ENCODE data around the gene XPO5.

XPO5 gene

DNA sequence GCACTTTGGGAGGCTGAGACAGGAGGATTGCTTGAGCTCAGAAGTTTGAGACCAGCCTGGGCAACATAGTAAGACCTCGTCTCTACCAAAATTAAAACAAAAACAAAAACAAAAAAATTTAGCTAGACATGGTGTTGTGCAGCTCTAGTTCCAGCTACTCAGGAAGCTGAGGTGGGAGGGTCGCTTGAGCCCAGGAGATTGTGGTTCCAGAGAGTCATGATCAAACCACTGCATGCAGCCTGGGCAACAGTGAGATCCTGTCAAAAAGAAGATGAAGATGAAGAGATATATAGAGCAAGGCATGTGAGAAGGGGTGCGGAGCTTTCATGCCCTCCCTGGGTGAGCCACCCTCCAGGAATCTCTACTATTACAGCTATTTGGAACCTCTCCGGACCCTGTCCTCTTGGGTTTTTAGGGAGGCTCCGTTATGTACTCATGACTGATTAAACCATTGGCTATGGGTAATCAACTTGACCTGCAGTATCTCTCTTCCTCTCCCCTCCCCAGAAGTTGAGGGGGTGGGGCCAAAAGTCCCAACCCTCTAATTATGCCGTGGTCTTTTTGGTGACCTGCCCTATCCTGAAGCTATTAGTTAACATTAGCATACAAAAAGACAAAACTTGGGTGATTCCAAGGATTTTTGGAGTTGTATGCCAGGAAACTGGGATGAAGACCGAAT is 9.2 kb upstream of the XPO5 start:
- H3K4me3 ChIP-seq (ENCODE audit: low read depth, low read length): no peak overlapping the region
- H3K27ac ChIP-seq (ENCODE audit: low read depth, low read length): no peak overlapping the region
- no peak overlapping the region for H3K4ac ChIP-seq (ENCODE audit: low read depth, low read length)
- H4K12ac ChIP-seq (ENCODE audit: low read depth, low read length): no peak overlapping the region
- peak in 1 of 2 donors; percentile 7 for DNase-seq
- H4K91ac ChIP-seq (ENCODE audit: low read depth, low read length): no peak overlapping the region
- no peak overlapping the region for H3K23ac ChIP-seq (ENCODE audit: low read length)
- no peaks in the 10 kb centered on the region for H3K4me1 ChIP-seq (ENCODE audit: control insufficient read depth in 1 of 2, insufficient read depth in 2 of 2, low read length in 2 of 2)
- H2AK5ac ChIP-seq (ENCODE audit: low read length): no peak overlapping the region
- no peak overlapping the region for H3K18ac ChIP-seq (ENCODE audit: low read length)
- peaks cover 22 to 34% of the 10 kb centered on the region in 2 experiments for H3K36me3 ChIP-seq (ENCODE audit: control insufficient read depth in 1 of 2, insufficient read depth in 2 of 2, low read length in 2 of 2)
- no peak overlapping the region for H2AFZ ChIP-seq (ENCODE audit: insufficient read depth, low read length, poor library complexity)
- WGBS (ENCODE audit: extremely low coverage, insufficient coverage, insufficient read length): no CpG with 5 or more reads among the region's 7 CpGs
- H3K14ac ChIP-seq (ENCODE audit: low read length): no peak overlapping the region
- H3K4me2 ChIP-seq (ENCODE audit: low read length): no peak overlapping the region
- H2BK120ac ChIP-seq (ENCODE audit: insufficient read depth, low read length, poor library complexity): no peak overlapping the region
- H4K8ac ChIP-seq (ENCODE audit: low read depth, low read length): no peak overlapping the region
- no peak overlapping the region for H2BK5ac ChIP-seq (ENCODE audit: low read depth, low read length, poor library complexity)
- no peak overlapping the region for H2BK12ac ChIP-seq (ENCODE audit: low read length)
- H3K27me3 ChIP-seq (ENCODE audit: insufficient read depth, low read length): no peaks in the 10 kb centered on the region
- no peak overlapping the region for H3K9ac ChIP-seq (ENCODE audit: low read length)
- H3K9me3 ChIP-seq (ENCODE audit: insufficient read depth, low read depth, low read length): no peaks in the 10 kb centered on the region
- no peaks in the 10 kb centered on the region for H3K79me1 ChIP-seq (ENCODE audit: low read length)
- no peaks in the 10 kb centered on the region for H3K79me2 ChIP-seq (ENCODE audit: control insufficient read depth, insufficient read depth, low read length, poor library complexity)

DNA sequence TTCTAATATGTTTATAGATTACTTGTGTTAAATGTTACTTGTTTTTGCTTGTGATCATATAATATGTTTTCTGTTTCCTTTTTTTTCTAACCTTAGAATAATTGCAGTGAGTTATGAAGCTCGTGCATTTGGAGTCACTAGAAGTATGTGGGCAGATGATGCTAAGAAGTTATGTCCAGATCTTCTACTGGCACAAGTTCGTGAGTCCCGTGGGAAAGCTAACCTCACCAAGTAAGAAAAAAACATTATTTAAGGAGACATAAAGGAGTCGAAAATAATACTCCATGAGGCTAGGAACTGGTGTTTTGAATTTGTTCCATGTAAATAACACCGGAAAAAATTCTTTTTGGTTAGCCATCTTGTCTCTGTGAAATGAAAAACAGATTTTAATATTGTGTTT is 7.1 kb upstream of the XPO5 start:
- Histone ChIP-seq H3K4me2 (ENCODE audit: low read length) (no peak overlapping the region), H2BK120ac (ENCODE audit: insufficient read depth, low read length, poor library complexity) (no peak overlapping the region), H4K8ac (ENCODE audit: low read depth, low read length) (no peak overlapping the region), H3K4ac (ENCODE audit: low read depth, low read length) (no peak overlapping the region), H2AFZ (ENCODE audit: insufficient read depth, low read length, poor library complexity) (no peak overlapping the region), H3K9ac (ENCODE audit: low read length) (no peak overlapping the region), H3K4me3 (ENCODE audit: low read depth, low read length) (no peak overlapping the region), H3K79me1 (ENCODE audit: low read length) (no peaks in the 10 kb centered on the region), H2BK12ac (ENCODE audit: low read length) (no peak overlapping the region), H3K23ac (ENCODE audit: low read length) (no peak overlapping the region), H3K27me3 (ENCODE audit: insufficient read depth, low read length) (no peaks in the 10 kb centered on the region), H4K12ac (ENCODE audit: low read depth, low read length) (no peak overlapping the region), H3K18ac (ENCODE audit: low read length) (no peak overlapping the region), H2AK5ac (ENCODE audit: low read length) (no peak overlapping the region), H2BK5ac (ENCODE audit: low read depth, low read length, poor library complexity) (no peak overlapping the region), H4K91ac (ENCODE audit: low read depth, low read length) (no peak overlapping the region), H3K14ac (ENCODE audit: low read length) (no peak overlapping the region), H3K4me1 (ENCODE audit: control insufficient read depth in 1 of 2, insufficient read depth in 2 of 2, low read length in 2 of 2) (peaks cover 0 to 3% of the 10 kb centered on the region in 2 experiments), H3K36me3 (ENCODE audit: control insufficient read depth in 1 of 2, insufficient read depth in 2 of 2, low read length in 2 of 2) (peaks cover 23 to 29% of the 10 kb centered on the region in 2 experiments), H3K9me3 (ENCODE audit: insufficient read depth, low read depth, low read length) (no peaks in the 10 kb centered on the region), H3K27ac (ENCODE audit: low read depth, low read length) (no peak overlapping the region), H3K79me2 (ENCODE audit: control insufficient read depth, insufficient read depth, low read length, poor library complexity) (peaks cover under 1% of the 10 kb centered on the region)
- no CpG with 5 or more reads among the region's 5 CpGs for WGBS (ENCODE audit: extremely low coverage, insufficient coverage, insufficient read length)
- no peak for DNase-seq

DNA sequence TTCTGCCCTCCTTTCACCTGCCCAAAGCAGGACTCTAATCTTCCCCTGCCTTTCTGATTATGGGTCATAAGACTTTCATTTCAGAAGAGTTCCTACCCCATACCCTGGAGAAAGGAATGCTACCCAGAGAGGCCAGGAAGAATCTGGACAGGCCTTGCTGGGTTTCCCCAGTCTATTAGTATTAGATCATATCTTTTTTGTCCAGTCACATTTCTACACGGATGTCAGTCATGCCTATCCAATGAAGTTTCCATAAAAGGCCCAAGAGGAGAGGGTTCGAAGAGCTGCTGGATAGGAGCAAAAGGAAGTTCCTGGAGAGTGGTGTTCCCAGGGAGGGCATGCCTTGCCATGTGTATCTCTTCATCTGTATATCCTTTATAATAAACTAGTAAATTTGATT is 3.3 kb upstream of the XPO5 start:
- Histone ChIP-seq H2BK12ac (ENCODE audit: low read length) (no peak overlapping the region), H4K8ac (ENCODE audit: low read depth, low read length) (no peak overlapping the region), H3K4me2 (ENCODE audit: low read length) (no peak overlapping the region), H3K14ac (ENCODE audit: low read length) (no peak overlapping the region), H4K91ac (ENCODE audit: low read depth, low read length) (no peak overlapping the region), H3K9ac (ENCODE audit: low read length) (no peak overlapping the region), H3K27me3 (ENCODE audit: insufficient read depth, low read length) (no peaks in the 10 kb centered on the region), H3K27ac (ENCODE audit: low read depth, low read length) (no peak overlapping the region), H3K79me2 (ENCODE audit: control insufficient read depth, insufficient read depth, low read length, poor library complexity) (peaks cover 16% of the 10 kb centered on the region), H3K4me1 (ENCODE audit: control insufficient read depth in 1 of 2, insufficient read depth in 2 of 2, low read length in 2 of 2) (peaks cover 0 to 3% of the 10 kb centered on the region in 2 experiments), H3K9me3 (ENCODE audit: insufficient read depth, low read depth, low read length) (no peaks in the 10 kb centered on the region), H3K36me3 (ENCODE audit: control insufficient read depth in 1 of 2, insufficient read depth in 2 of 2, low read length in 2 of 2) (peaks cover 11 to 13% of the 10 kb centered on the region in 2 experiments), H4K12ac (ENCODE audit: low read depth, low read length) (no peak overlapping the region), H2AFZ (ENCODE audit: insufficient read depth, low read length, poor library complexity) (no peak overlapping the region), H3K4me3 (ENCODE audit: low read depth, low read length) (no peak overlapping the region), H2BK5ac (ENCODE audit: low read depth, low read length, poor library complexity) (no peak overlapping the region), H2BK120ac (ENCODE audit: insufficient read depth, low read length, poor library complexity) (no peak overlapping the region), H2AK5ac (ENCODE audit: low read length) (no peak overlapping the region), H3K79me1 (ENCODE audit: low read length) (peaks cover 8% of the 10 kb centered on the region), H3K23ac (ENCODE audit: low read length) (no peak overlapping the region), H3K18ac (ENCODE audit: low read length) (no peak overlapping the region), H3K4ac (ENCODE audit: low read depth, low read length) (no peak overlapping the region)
- WGBS (ENCODE audit: extremely low coverage, insufficient coverage, insufficient read length): no CpG with 5 or more reads among the region's 2 CpGs
- peak; percentile 67 to 81 for DNase-seq

DNA sequence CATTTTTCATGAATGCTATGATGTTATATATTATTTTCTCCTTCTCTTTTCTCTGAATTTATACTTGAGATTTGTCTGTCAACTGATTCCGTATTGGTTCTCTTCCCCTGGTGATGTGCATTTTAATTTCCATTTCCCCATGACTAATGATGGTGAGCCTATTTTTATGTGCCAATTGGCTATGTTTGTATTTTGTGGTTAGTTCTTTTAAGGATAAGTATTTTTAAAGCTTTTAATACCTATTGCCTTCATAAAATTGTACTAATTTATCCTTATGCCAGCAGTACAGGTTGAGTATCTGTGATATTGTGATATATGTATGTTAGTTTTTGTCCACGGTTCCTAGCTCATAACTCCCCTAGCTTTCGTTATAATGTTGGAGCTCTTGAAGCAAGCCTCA is 2.9 kb upstream of the XPO5 start:
- Histone ChIP-seq H3K9me3 (ENCODE audit: insufficient read depth, low read depth, low read length) (no peaks in the 10 kb centered on the region), H3K4me1 (ENCODE audit: control insufficient read depth in 1 of 2, insufficient read depth in 2 of 2, low read length in 2 of 2) (peaks cover 0 to 3% of the 10 kb centered on the region in 2 experiments), H4K12ac (ENCODE audit: low read depth, low read length) (no peak overlapping the region), H2BK5ac (ENCODE audit: low read depth, low read length, poor library complexity) (no peak overlapping the region), H2BK120ac (ENCODE audit: insufficient read depth, low read length, poor library complexity) (no peak overlapping the region), H3K9ac (ENCODE audit: low read length) (no peak overlapping the region), H3K4me2 (ENCODE audit: low read length) (no peak overlapping the region), H4K91ac (ENCODE audit: low read depth, low read length) (no peak overlapping the region), H3K79me2 (ENCODE audit: control insufficient read depth, insufficient read depth, low read length, poor library complexity) (peaks cover 16% of the 10 kb centered on the region), H4K8ac (ENCODE audit: low read depth, low read length) (no peak overlapping the region), H3K18ac (ENCODE audit: low read length) (no peak overlapping the region), H2AK5ac (ENCODE audit: low read length) (no peak overlapping the region), H3K27me3 (ENCODE audit: insufficient read depth, low read length) (no peaks in the 10 kb centered on the region), H2AFZ (ENCODE audit: insufficient read depth, low read length, poor library complexity) (no peak overlapping the region), H3K79me1 (ENCODE audit: low read length) (peaks cover 8% of the 10 kb centered on the region), H3K14ac (ENCODE audit: low read length) (no peak overlapping the region), H3K4ac (ENCODE audit: low read depth, low read length) (no peak overlapping the region), H3K36me3 (ENCODE audit: control insufficient read depth in 1 of 2, insufficient read depth in 2 of 2, low read length in 2 of 2) (peaks cover 9 to 11% of the 10 kb centered on the region in 2 experiments), H2BK12ac (ENCODE audit: low read length) (no peak overlapping the region), H3K4me3 (ENCODE audit: low read depth, low read length) (no peak overlapping the region), H3K27ac (ENCODE audit: low read depth, low read length) (no peak overlapping the region), H3K23ac (ENCODE audit: low read length) (no peak overlapping the region)
- DNase-seq: no peak
- no CpG with 5 or more reads among the region's 3 CpGs for WGBS (ENCODE audit: extremely low coverage, insufficient coverage, insufficient read length)

Data from trophoblast cell (in vitro differentiated cells and primary cell).